GM23248 (cell line): ENCODE results near the gene EMILIN1. TPM values are rescaled to one million over a fixed set of nuclear protein-coding genes. Genes with fewer than 3 reads are reported as not detected.

Source experiments
- DNase-seq: peaks from one replicate; pipeline ENCODE4 v3.0.0-alpha.2; 2015
- H2AFZ ChIP-seq: fragments of 200-600 bp; sonication (generic); 2 replicates; pipeline ENCODE4 v1.6.1; 2016; ENCODE audit warnings: antibody characterized with exemption
- H3F3A ChIP-seq: fragments of 200-600 bp; sonication (generic); 2 replicates; pipeline ENCODE4 v1.6.1; 2016; ENCODE audit warnings: mild to moderate bottlenecking, antibody characterized with exemption, mixed run types; ENCODE audit not compliant: insufficient read depth
- H3K27ac ChIP-seq: fragments of 200-600 bp; sonication (generic); 2 replicates; pipeline ENCODE4 v1.5.1; 2016; ENCODE audit warnings: mild to moderate bottlenecking
- H3K27me3 ChIP-seq: fragments of 200-600 bp; sonication (generic); replicated peaks from 2 replicates; pipeline ENCODE4 v1.6.1; 2016; ENCODE audit warnings: mild to moderate bottlenecking; ENCODE audit not compliant: insufficient read depth
- H3K36me3 ChIP-seq: fragments of 200-600 bp; sonication (generic); 2 replicates; pipeline ENCODE4 v1.6.1; 2016; ENCODE audit warnings: low read depth, mild to moderate bottlenecking
- H3K4me1 ChIP-seq: fragments of 200-600 bp; sonication (generic); 2 replicates; pipeline ENCODE4 v1.6.1; 2016; ENCODE audit warnings: mild to moderate bottlenecking; ENCODE audit not compliant: insufficient read depth
- H3K4me2 ChIP-seq: fragments of 200-600 bp; sonication (generic); one replicate; pipeline ENCODE4 v1.6.1; 2016; ENCODE audit warnings: mild to moderate bottlenecking; ENCODE audit not compliant: unreplicated experiment
- H3K4me3 ChIP-seq: fragments of 200-600 bp; sonication (generic); 2 replicates; pipeline ENCODE4 v1.5.1; 2016; ENCODE audit warnings: mild to moderate bottlenecking
- H3K79me2 ChIP-seq: fragments of 200-600 bp; sonication (generic); 2 replicates; pipeline ENCODE4 v1.6.1; 2016; ENCODE audit warnings: mild to moderate bottlenecking; ENCODE audit not compliant: insufficient read depth
- H3K9ac ChIP-seq: fragments of 200-600 bp; sonication (generic); 2 replicates; pipeline ENCODE4 v1.6.1; 2016; ENCODE audit warnings: mild to moderate bottlenecking
- H3K9me2 ChIP-seq: fragments of 200-600 bp; sonication (generic); 2 replicates; pipeline ENCODE4 v1.6.1; 2016; ENCODE audit warnings: mixed run types, mild to moderate bottlenecking, moderate library complexity; ENCODE audit not compliant: insufficient read depth
- H3K9me3 ChIP-seq: fragments of 200-600 bp; sonication (generic); one replicate; pipeline ENCODE4 v1.6.1; 2017; ENCODE audit warnings: low read depth
- H4K20me1 ChIP-seq: fragments of 200-600 bp; sonication (generic); 2 replicates; pipeline ENCODE4 v1.6.0; 2016; ENCODE audit not compliant: insufficient read depth
- EZH2 ChIP-seq: fragments of 200-600 bp; sonication (generic); IDR thresholded peaks from 2 replicates; pipeline ENCODE4 v1.6.1; 2018; ENCODE audit warnings: antibody characterized with exemption, mild to moderate bottlenecking; ENCODE audit not compliant: insufficient read depth, poor library complexity, severe bottlenecking
- EZH2phosphoT487 ChIP-seq: fragments of 200-600 bp; sonication (generic); IDR thresholded peaks from 2 replicates; pipeline ENCODE4 v1.6.1; 2018; ENCODE audit warnings: antibody characterized with exemption, moderate library complexity, mild to moderate bottlenecking, low read depth; ENCODE audit not compliant: insufficient read depth
- WGBS, 2 experiments: methylation state at CpG; one replicate each; pipeline ENCODE4 v1.1.6; 2015 to 2017; ENCODE audit warnings: low lambda C conversion rate in 2 of 2, low coverage in 1 of 2; ENCODE audit errors: missing lambda C conversion rate in 2 of 2; 5-methylcytosine and 5-hydroxymethylcytosine counted together
- in situ Hi-C: fragments of 300-500 bp; cut with MboI; formaldehyde crosslinking; loops from 2 replicates; pipeline ENCODE4 v1.15.0; 2020
- polyA plus RNA-seq: library from polyadenylated mRNA; unstranded; fragments of >200 nt; fragmentation: Nextera tagmentation; extraction: Ambion mirVana; gene quantifications from 2 replicates; pipeline ENCODE4 v1.2.1, GENCODE V29; 2016
- total RNA-seq: library from RNA; depleted of rRNA; stranded (reverse); fragments of >200 nt; shearing (Covaris generic); gene quantifications from 2 replicates; pipeline ENCODE4 v1.2.3, GENCODE V29; 2014

The EMILIN1 gene
- total and polyA plus RNA-seq, 2 experiments from 2014 or later = 61.5 to 219 TPM

DNA sequence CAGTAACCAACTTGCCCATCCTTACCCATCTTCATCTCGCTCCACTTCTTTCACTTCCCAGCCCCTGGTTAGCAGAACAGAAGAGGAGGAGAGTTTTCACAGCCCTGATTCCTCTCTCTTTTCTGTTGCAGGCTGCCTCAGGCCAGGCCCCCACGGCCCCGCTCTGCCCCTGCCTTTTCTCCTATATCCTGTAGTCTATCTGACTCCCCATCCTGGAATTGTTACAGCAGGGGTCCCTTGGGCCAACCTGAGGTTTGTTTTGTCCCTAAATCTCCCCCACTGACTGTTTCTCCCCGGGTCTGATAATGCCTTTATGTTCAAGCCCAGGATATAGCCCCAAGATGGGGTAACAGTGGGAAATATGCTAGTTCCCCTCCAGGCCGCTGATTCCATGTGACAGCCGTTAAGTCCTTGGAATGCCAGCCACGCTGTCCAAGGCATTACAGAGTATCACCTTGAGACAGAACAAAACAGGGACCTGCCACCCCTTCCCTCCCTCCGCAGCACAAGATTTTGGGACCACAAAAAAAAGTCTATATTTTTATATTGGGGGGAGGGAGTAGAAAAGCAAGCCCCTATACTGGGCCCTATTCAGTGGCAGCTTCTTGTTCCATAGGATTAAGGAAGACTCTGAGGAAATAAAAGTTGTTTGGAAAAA, 8.3 kb upstream of the EMILIN1 start:
- H3K9ac ChIP-seq = peak overlapping the region; percentile 96
- DNase-seq = no peak
- WGBS, 2 experiments = 65 to 69% methylated on average over 8 of the region's 8 CpGs
- H3K27me3 ChIP-seq = no peaks in the 10 kb centered on the region
- H3K27ac ChIP-seq = no peak overlapping the region
- no peaks in the 10 kb centered on the region for H3K9me2 ChIP-seq
- in situ Hi-C loops = no loop called here
- peak overlapping the region; percentile 91 for H3K4me3 ChIP-seq
- no peaks in the 10 kb centered on the region for H3K9me3 ChIP-seq
- no peak for TF ChIP-seq EZH2phosphoT487
- TF ChIP-seq EZH2 = no peak
- no peak overlapping the region for H2AFZ ChIP-seq
- H3K4me1 ChIP-seq = peaks cover 21% of the 10 kb centered on the region
- peaks cover 20% of the 10 kb centered on the region for H3K36me3 ChIP-seq
- H3K4me2 ChIP-seq = peak overlapping the region; percentile 83
- no peaks in the 10 kb centered on the region for H4K20me1 ChIP-seq
- H3F3A ChIP-seq = peaks cover 25% of the 10 kb centered on the region
- peaks cover 63% of the 10 kb centered on the region for H3K79me2 ChIP-seq

DNA sequence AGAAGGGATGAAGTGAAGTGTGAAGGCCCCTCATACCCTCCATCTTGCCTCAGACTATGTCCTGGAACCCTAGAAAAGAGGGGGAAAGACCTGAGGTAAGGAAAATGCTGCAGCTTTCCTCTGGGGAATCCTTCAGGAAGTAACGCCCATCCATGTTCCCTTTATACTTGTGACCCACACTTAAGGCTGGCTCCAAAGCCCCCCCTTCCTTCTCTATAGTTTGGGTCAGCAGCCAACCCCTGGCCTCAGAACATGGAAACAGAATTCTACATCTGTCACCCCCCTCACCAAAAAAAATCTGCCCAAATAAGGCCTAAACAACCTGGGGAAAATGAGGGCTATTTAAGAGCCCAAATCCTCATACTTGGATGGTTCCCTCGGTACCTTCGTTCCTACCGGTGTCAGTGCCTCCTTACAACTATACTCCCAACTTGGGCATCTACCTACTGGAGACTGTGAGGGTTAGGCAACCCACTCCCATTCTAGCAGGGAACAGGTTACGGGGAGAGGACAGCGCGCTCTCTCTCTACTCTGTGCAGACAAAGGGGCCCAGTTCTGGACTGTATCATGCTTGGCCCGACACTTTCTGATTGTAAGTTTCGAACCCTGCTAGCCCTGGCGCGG, 7.7 kb upstream of the EMILIN1 start:
- peaks cover 18% of the 10 kb centered on the region for H3F3A ChIP-seq
- no peaks in the 10 kb centered on the region for H4K20me1 ChIP-seq
- peaks cover 56% of the 10 kb centered on the region for H3K79me2 ChIP-seq
- no peak for DNase-seq
- H3K4me3 ChIP-seq = peak overlapping the region; percentile 91
- no peak for TF ChIP-seq EZH2
- TF ChIP-seq EZH2phosphoT487 = no peak
- no peaks in the 10 kb centered on the region for H3K9me3 ChIP-seq
- H3K4me2 ChIP-seq = peak overlapping the region; percentile 83
- peak overlapping the region; percentile 73 for H2AFZ ChIP-seq
- H3K9me2 ChIP-seq = no peaks in the 10 kb centered on the region
- peak overlapping the region; percentile 69 for H3K27ac ChIP-seq
- peaks cover 14% of the 10 kb centered on the region for H3K36me3 ChIP-seq
- in situ Hi-C loops = no loop called here
- H3K9ac ChIP-seq = peak overlapping the region; percentile 96
- peaks cover 21% of the 10 kb centered on the region for H3K4me1 ChIP-seq
- 0 to 2% methylated on average over 11 of the region's 11 CpGs for WGBS, 2 experiments
- no peaks in the 10 kb centered on the region for H3K27me3 ChIP-seq

DNA sequence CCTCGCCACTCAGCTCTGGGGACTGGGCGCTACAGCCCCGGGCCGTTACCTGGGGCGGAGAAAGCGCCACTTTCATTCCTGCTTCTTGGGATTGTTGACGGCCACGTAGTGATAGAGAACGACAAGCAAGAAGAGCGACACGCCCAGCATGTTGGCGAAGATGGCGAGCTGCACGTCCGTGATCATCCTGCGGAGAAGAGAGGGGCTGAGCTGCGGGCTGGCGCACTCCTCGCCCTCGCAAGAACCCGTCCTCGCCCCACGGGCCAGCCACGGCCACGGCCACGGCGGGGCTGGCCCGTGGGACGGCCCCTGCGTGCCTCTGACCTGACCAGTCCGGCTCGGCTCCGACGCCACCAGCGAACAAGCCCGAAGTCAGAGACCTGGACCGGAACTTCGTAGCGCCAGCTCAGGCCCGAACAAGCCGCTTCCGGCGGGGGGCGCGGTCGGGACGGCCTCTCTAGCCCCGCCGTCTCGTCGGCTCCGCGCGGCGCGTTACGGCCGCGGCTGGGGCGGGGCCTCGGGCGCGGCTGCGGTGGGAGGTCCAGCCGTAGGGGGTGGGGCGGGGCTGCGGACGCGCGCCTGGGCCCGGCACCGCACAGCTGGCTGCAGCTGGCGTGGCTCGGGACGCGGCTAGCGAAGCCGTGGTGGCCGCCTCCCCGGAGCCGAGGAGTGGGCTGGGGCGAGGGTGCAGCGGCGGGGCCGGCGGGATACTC, 7.0 kb upstream of the EMILIN1 start, which contains the start of gene OST4:
OST4 (minus strand) TSS at position 378 of the 713 bp plus-strand sequence.
- TF ChIP-seq EZH2phosphoT487 = no peak
- TF ChIP-seq EZH2 = no peak
- Histone ChIP-seq H3K4me3 (peak within 1 kb of the TSS; percentile 91), H3K9ac (peak within 1 kb of the TSS; percentile 96), H3K27ac (peak within 1 kb of the TSS; percentile 69), H3K4me1 (peaks cover 21% of the 10 kb centered on the region), H3K36me3 (peaks cover 13% of the 10 kb centered on the region), H3K79me2 (peaks cover 50% of the 10 kb centered on the region), H3K4me2 (peak within 1 kb of the TSS; percentile 83), H3K27me3 (no peaks in the 10 kb centered on the region), H2AFZ (peak within 1 kb of the TSS; percentile 79), H3F3A (peaks cover 12% of the 10 kb centered on the region; the same call in 1 of the 2 replicates), H4K20me1 (no peaks in the 10 kb centered on the region), H3K9me3 (no peaks in the 10 kb centered on the region), H3K9me2 (no peaks in the 10 kb centered on the region)
- WGBS, 2 experiments = 1% methylated on average over 48 to 77 of the region's 86 CpGs
- in situ Hi-C loops = no loop called here
- peak; percentile 98 for DNase-seq

DNA sequence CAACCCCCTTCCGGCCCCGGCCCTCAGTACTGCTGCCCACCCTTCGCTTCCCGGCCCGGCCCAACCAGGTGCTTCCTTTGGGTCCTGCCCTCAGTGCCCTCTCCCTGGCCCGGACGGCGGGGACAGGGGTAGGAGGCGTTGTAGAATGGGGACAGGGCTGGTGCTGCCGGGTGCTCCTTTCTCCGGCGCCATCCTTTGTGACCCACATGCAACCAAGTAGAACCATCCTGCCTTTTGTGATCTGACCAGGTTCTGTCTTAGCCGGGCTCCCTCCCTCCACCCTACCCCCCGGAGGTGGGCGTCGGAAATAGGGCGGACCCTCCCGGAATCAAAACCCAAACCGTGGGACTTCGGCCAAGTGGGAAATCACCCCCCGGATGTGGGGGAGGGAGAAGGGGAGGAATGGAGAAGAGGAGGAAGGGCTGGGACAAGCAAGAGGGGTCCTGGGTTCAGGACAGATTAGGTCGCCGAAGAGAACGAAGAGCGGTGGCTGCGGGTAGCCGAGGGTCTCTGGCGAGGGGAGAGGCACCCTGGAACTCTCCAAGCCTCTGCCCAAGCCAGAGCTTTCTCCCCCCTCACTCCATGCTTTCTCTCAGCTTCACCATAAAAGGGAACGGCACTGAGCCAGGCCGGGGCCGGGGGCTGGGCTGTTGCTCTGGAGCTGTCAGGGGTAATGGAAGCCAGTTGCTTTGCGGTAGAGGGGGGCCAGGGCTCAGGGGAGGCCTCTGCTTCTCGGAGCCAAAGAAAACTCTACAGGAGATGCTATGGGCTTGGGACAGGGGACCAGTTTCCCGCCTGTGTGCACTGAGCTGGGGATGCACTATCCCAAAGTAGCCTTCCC, 6.2 kb upstream of the EMILIN1 start:
- H2AFZ ChIP-seq = peak overlapping the region; percentile 79
- H3K27me3 ChIP-seq = no peaks in the 10 kb centered on the region
- peak overlapping the region; percentile 96 for H3K9ac ChIP-seq
- peaks cover 13% of the 10 kb centered on the region for H3K36me3 ChIP-seq
- H4K20me1 ChIP-seq = no peaks in the 10 kb centered on the region
- peaks cover 21% of the 10 kb centered on the region for H3K4me1 ChIP-seq
- H3K9me2 ChIP-seq = no peaks in the 10 kb centered on the region
- H3F3A ChIP-seq = peaks cover 12% of the 10 kb centered on the region; the same call in 1 of the 2 replicates
- 14 to 22% methylated on average over 23 to 26 of the region's 34 CpGs for WGBS, 2 experiments
- H3K4me3 ChIP-seq = peak overlapping the region; percentile 91
- TF ChIP-seq EZH2phosphoT487 (no peak), EZH2 (no peak)
- no peak overlapping the region for H3K27ac ChIP-seq
- H3K4me2 ChIP-seq = peak overlapping the region; percentile 79
- in situ Hi-C loops = no loop called here
- H3K79me2 ChIP-seq = peaks cover 42% of the 10 kb centered on the region
- H3K9me3 ChIP-seq = no peaks in the 10 kb centered on the region
- DNase-seq = peak; percentile 36
